HepG2 (cell line): Measurements from ENCODE around the gene PHLPP2. TPM values are rescaled to one million over a fixed set of nuclear protein-coding genes. Genes with fewer than 3 reads are reported as not detected.

Experiments
- ARNT2 ChIP-seq: sonication (generic); formaldehyde crosslinking; IDR thresholded peaks from 2 replicates; pipeline ENCODE4 v1.8.0; 2022; ENCODE audit warnings: mild to moderate bottlenecking, low read depth, missing genetic modification reagents, moderate library complexity
- BRD4 ChIP-seq: sonication (generic); formaldehyde crosslinking; IDR thresholded peaks from 2 replicates; pipeline ENCODE4 v1.4.0; 2020; ENCODE audit warnings: missing genetic modification reagents
- CCAR2 ChIP-seq: fragments of 200-400 bp; formaldehyde crosslinking; optimal IDR thresholded peaks from 2 replicates; pipeline ENCODE3; 2018; ENCODE audit warnings: low read depth, mild to moderate bottlenecking, low read length, moderate library complexity
- DPF2 ChIP-seq: sonication (generic); formaldehyde crosslinking; IDR thresholded peaks from 2 replicates; pipeline ENCODE4 v1.4.0; 2020; ENCODE audit warnings: mild to moderate bottlenecking, low read depth, missing genetic modification reagents, borderline replicate concordance
- GRHL1 ChIP-seq: sonication (generic); formaldehyde crosslinking; conservative IDR thresholded peaks from 2 replicates; pipeline ENCODE4 v1.8.0; 2022; ENCODE audit warnings: missing genetic modification reagents
- HBP1 ChIP-seq: IDR thresholded peaks from 2 replicates; pipeline ENCODE4 v1.6.1; 2016; ENCODE audit warnings: low read depth, control low read depth
- IRF9 ChIP-seq: sonication (generic); formaldehyde crosslinking; IDR thresholded peaks from 2 replicates; pipeline ENCODE4 v1.8.0; 2022; ENCODE audit warnings: missing genetic modification reagents, mild to moderate bottlenecking, borderline replicate concordance
- NPAS2 ChIP-seq: sonication (generic); formaldehyde crosslinking; IDR thresholded peaks from 2 replicates; pipeline ENCODE4 v1.8.0; 2022; ENCODE audit warnings: mild to moderate bottlenecking, missing genetic modification reagents, borderline replicate concordance
- RBM22 ChIP-seq: fragments of 200-400 bp; formaldehyde crosslinking; optimal IDR thresholded peaks from 2 replicates; pipeline ENCODE3; 2017; ENCODE audit warnings: mild to moderate bottlenecking, low read length, moderate library complexity
- SNAPC5 ChIP-seq: sonication (generic); formaldehyde crosslinking; IDR thresholded peaks from 2 replicates; pipeline ENCODE4 v1.8.1; 2023; ENCODE audit warnings: mild to moderate bottlenecking, missing genetic modification reagents, borderline replicate concordance
- SOX13 ChIP-seq, 3 experiments: fragments of 450-650 bp in 1 of 3; sonication (generic) in 1 of 3; formaldehyde crosslinking in 1 of 3; IDR thresholded peaks in 2 of 3; conservative IDR thresholded peaks in 1 of 3; 2 replicates each; pipeline versions ENCODE4 v1.5.0 to v1.6.1; 2016 to 2020; ENCODE audit warnings: antibody characterized with exemption in 1 of 3, mild to moderate bottlenecking in 1 of 3, missing compliant biosample characterization in 1 of 3, missing genetic modification reagents in 1 of 3, moderate library complexity in 1 of 3
- SRSF9 ChIP-seq: fragments of 200-400 bp; formaldehyde crosslinking; IDR thresholded peaks from 2 replicates; pipeline ENCODE4 v1.6.1; 2018; ENCODE audit warnings: borderline replicate concordance, mild to moderate bottlenecking, low read depth, low read length; ENCODE audit not compliant: insufficient read depth, poor library complexity, severe bottlenecking
- TBP ChIP-seq: sonication (generic); formaldehyde crosslinking; IDR thresholded peaks from 2 replicates; pipeline ENCODE4 v1.5.0; 2020; ENCODE audit warnings: missing genetic modification reagents
- ZBTB8A ChIP-seq: sonication (generic); formaldehyde crosslinking; IDR thresholded peaks from 2 replicates; pipeline ENCODE4 v1.4.0; 2020; ENCODE audit warnings: mild to moderate bottlenecking, low read depth, missing genetic modification reagents, borderline replicate concordance
- ZFP36 ChIP-seq: fragments of 150-350 bp; IDR thresholded peaks from 2 replicates; pipeline ENCODE4 v1.6.1; 2018; ENCODE audit warnings: borderline replicate concordance, low read length, low read depth; ENCODE audit not compliant: partially characterized antibody
- ZNF101 ChIP-seq: sonication (generic); formaldehyde crosslinking; IDR thresholded peaks from 2 replicates; pipeline ENCODE4 v1.4.0; 2020; ENCODE audit warnings: mild to moderate bottlenecking, low read depth, missing genetic modification reagents, borderline replicate concordance
- ZNF263 ChIP-seq: sonication (generic); formaldehyde crosslinking; IDR thresholded peaks from 2 replicates; pipeline ENCODE4 v1.4.0; 2020; ENCODE audit warnings: missing genetic modification reagents
- ZNF280D ChIP-seq: sonication (generic); formaldehyde crosslinking; IDR thresholded peaks from 2 replicates; pipeline ENCODE4 v1.5.1; 2020; ENCODE audit warnings: mild to moderate bottlenecking, missing genetic modification reagents
- ZNF670 ChIP-seq: sonication (generic); formaldehyde crosslinking; IDR thresholded peaks from 2 replicates; pipeline ENCODE4 v1.8.0; 2022; ENCODE audit warnings: mild to moderate bottlenecking, missing genetic modification reagents, borderline replicate concordance
- ZNF780A ChIP-seq: sonication (generic); formaldehyde crosslinking; IDR thresholded peaks from 2 replicates; pipeline ENCODE4 v1.8.0; 2022; ENCODE audit warnings: mild to moderate bottlenecking, missing genetic modification reagents, moderate library complexity
- ZNF878 ChIP-seq: sonication (generic); formaldehyde crosslinking; IDR thresholded peaks from 2 replicates; pipeline ENCODE4 v1.8.1; 2023; ENCODE audit warnings: mild to moderate bottlenecking, missing genetic modification reagents, moderate library complexity
- ZSCAN12 ChIP-seq: sonication (generic); formaldehyde crosslinking; IDR thresholded peaks from 2 replicates; pipeline ENCODE4 v1.9.0; 2021; ENCODE audit warnings: mild to moderate bottlenecking, missing genetic modification reagents
- polyA plus RNA-seq, 8 experiments: library from polyadenylated mRNA; depleted of rRNA in 3 of 8; stranded (reverse) in 7 of 8; unstranded in 1 of 8; fragments of >200 nt; fragmentation: Illumina TruSeq in 4 of 8; extraction: Trizol in 4 of 8; gene quantifications; 2 replicates each; pipeline versions ENCODE4 v1.2.1 to v1.2.3, GENCODE V29; 2011 to 2016; ENCODE audit warnings: low read depth in 4 of 8, missing spikeins in 1 of 8, mixed read lengths in 1 of 8; ENCODE audit not compliant: insufficient read depth in 1 of 8
- total RNA-seq, 5 experiments: library from RNA; depleted of rRNA; stranded (reverse); fragments of >200 nt; fragmentation: Illumina TruSeq; extraction: Trizol; gene quantifications; 2 replicates each; pipeline ENCODE4 v1.2.3, GENCODE V29; 2016; ENCODE audit warnings: low read depth in 1 of 5

The PHLPP2 gene
- total and polyA plus RNA-seq, 2 of the 13 experiments (the other 11 are each of a cell fraction or from before 2014, with no cell fraction given): 8.9 TPM

GRCh38 chr16:71600822-71601221 lies 123.7 kb downstream of the PHLPP2 start (continued):
- TF ChIP-seq ZNF280D (CRISPR knock-in tag) (no peak), IRF9 (CRISPR knock-in tag) (peak; percentile 50; the same call in 1 of the 2 replicates), RBM22 (no peak), ZNF670 (CRISPR knock-in tag) (no peak), SOX13 (IDR thresholded peaks at IDR 0.05) (no peak), SOX13 (CRISPR knock-in tag; conservative IDR thresholded peaks at IDR 0.05 in 1 of 2, IDR thresholded peaks at IDR 0.05 in 1 of 2) (peak in 1 of 2 experiments; percentile 19; a peak in 1 of 4 replicates), ZFP36 (no peak), ZNF780A (CRISPR knock-in tag) (no peak), HBP1 (CRISPR knock-in tag) (no peak), ZBTB8A (CRISPR knock-in tag) (no peak), TBP (CRISPR knock-in tag) (no peak), NPAS2 (CRISPR knock-in tag) (no peak), DPF2 (CRISPR knock-in tag) (no peak), SRSF9 (no peak), GRHL1 (no peak), SNAPC5 (CRISPR knock-in tag) (no peak), ARNT2 (CRISPR knock-in tag) (no peak), ZNF263 (CRISPR knock-in tag) (no peak), CCAR2 (no peak), ZNF878 (CRISPR knock-in tag) (no peak), ZNF101 (CRISPR knock-in tag) (no peak), BRD4 (no peak), ZSCAN12 (no peak)
